Measurements from ENCODE around the gene HOXA3.

GRCh38 chr7:27168265-27168947 lies 16.0 kb upstream of the HOXA3 start:
- TF ChIP-seq, protein P1, sequence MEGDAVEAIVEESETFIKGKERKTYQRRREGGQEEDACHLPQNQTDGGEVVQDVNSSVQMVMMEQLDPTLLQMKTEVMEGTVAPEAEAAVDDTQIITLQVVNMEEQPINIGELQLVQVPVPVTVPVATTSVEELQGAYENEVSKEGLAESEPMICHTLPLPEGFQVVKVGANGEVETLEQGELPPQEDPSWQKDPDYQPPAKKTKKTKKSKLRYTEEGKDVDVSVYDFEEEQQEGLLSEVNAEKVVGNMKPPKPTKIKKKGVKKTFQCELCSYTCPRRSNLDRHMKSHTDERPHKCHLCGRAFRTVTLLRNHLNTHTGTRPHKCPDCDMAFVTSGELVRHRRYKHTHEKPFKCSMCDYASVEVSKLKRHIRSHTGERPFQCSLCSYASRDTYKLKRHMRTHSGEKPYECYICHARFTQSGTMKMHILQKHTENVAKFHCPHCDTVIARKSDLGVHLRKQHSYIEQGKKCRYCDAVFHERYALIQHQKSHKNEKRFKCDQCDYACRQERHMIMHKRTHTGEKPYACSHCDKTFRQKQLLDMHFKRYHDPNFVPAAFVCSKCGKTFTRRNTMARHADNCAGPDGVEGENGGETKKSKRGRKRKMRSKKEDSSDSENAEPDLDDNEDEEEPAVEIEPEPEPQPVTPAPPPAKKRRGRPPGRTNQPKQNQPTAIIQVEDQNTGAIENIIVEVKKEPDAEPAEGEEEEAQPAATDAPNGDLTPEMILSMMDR (IDR thresholded peaks at IDR 0.05), result peak; percentile 6
- TF ChIP-seq EZH2 (IDR thresholded peaks at IDR 0.05) (no peak), EZH2phosphoT487 (IDR thresholded peaks at IDR 0.05) (peak; percentile 7)

All from neural progenitor cell (in vitro differentiated cells).